Measurements from ENCODE around the gene SGSM1.

The SGSM1 gene

DNA sequence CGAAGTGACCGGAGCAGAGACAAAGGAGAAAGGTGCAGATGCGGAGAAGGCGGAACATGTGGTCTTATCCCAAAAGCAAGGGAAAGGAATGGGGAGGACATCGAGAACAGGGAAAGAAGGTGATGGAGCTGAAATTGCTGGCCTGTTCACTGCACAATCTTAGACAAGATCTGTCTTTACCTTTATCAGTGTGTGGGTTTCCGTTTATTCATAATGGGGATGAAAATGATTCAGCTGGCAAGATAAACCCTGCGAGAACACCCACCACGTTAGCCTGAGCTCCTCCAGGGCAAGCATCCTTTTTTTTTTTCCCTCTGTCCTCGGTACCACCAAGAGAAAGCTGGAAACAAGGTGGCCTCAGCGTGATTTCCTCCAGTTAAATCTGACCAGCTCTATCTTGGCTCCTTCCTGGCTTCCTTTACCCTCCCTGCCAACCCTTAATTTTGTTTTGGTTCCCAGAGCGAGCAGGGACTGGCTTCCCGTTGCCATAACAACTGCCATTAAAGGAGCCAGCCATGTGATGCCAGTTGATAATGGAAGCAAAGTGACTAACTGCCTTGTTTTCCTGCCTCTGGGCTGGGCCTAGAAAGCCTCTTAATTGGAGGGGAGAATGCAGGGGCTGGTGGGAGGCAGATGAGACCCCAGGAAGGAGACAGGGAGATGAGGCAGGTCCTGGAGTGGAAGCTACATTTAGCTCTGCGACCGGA lies 4.2 kb downstream of the SGSM1 start:
- no peak overlapping the region for H3K4me3 ChIP-seq (ENCODE audit: low read depth, low read length)
- no peak for DNase-seq
- no peak overlapping the region for H4K91ac ChIP-seq (ENCODE audit: low read depth, low read length)
- H2AK5ac ChIP-seq (ENCODE audit: low read length), result no peak overlapping the region
- no peaks in the 10 kb centered on the region for H3K27me3 ChIP-seq (ENCODE audit: insufficient read depth, low read length)
- H2BK12ac ChIP-seq (ENCODE audit: low read length), result no peak overlapping the region
- H3K36me3 ChIP-seq (ENCODE audit: control insufficient read depth in 1 of 2, insufficient read depth in 2 of 2, low read length in 2 of 2), result no peaks in the 10 kb centered on the region
- peaks cover 2% of the 10 kb centered on the region for H3K79me1 ChIP-seq (ENCODE audit: low read length)
- H2AFZ ChIP-seq (ENCODE audit: insufficient read depth, low read length, poor library complexity), result no peak overlapping the region
- peaks cover 3% of the 10 kb centered on the region for H3K9me3 ChIP-seq (ENCODE audit: insufficient read depth, low read depth, low read length)
- no peak overlapping the region for H3K4ac ChIP-seq (ENCODE audit: low read depth, low read length)
- no CpG with 5 or more reads among the region's 14 CpGs for whole genome bisulfite sequencing (ENCODE audit: extremely low coverage, insufficient coverage, insufficient read length)
- H3K23ac ChIP-seq (ENCODE audit: low read length), result no peak overlapping the region
- H3K4me2 ChIP-seq (ENCODE audit: low read length), result no peak overlapping the region
- no peak overlapping the region for H3K27ac ChIP-seq (ENCODE audit: low read depth, low read length)
- no peaks in the 10 kb centered on the region for H3K79me2 ChIP-seq (ENCODE audit: control insufficient read depth, insufficient read depth, low read length, poor library complexity)
- H3K9ac ChIP-seq (ENCODE audit: low read length), result no peak overlapping the region
- H3K4me1 ChIP-seq (ENCODE audit: control insufficient read depth in 1 of 2, insufficient read depth in 2 of 2, low read length in 2 of 2), result peaks cover 0 to 2% of the 10 kb centered on the region in 2 experiments
- H4K12ac ChIP-seq (ENCODE audit: low read depth, low read length), result no peak overlapping the region
- no peak overlapping the region for H4K8ac ChIP-seq (ENCODE audit: low read depth, low read length)
- no peak overlapping the region for H3K14ac ChIP-seq (ENCODE audit: low read length)
- H3K18ac ChIP-seq (ENCODE audit: low read length), result no peak overlapping the region
- no peak overlapping the region for H2BK120ac ChIP-seq (ENCODE audit: insufficient read depth, low read length, poor library complexity)
- H2BK5ac ChIP-seq (ENCODE audit: low read depth, low read length, poor library complexity), result no peak overlapping the region

DNA sequence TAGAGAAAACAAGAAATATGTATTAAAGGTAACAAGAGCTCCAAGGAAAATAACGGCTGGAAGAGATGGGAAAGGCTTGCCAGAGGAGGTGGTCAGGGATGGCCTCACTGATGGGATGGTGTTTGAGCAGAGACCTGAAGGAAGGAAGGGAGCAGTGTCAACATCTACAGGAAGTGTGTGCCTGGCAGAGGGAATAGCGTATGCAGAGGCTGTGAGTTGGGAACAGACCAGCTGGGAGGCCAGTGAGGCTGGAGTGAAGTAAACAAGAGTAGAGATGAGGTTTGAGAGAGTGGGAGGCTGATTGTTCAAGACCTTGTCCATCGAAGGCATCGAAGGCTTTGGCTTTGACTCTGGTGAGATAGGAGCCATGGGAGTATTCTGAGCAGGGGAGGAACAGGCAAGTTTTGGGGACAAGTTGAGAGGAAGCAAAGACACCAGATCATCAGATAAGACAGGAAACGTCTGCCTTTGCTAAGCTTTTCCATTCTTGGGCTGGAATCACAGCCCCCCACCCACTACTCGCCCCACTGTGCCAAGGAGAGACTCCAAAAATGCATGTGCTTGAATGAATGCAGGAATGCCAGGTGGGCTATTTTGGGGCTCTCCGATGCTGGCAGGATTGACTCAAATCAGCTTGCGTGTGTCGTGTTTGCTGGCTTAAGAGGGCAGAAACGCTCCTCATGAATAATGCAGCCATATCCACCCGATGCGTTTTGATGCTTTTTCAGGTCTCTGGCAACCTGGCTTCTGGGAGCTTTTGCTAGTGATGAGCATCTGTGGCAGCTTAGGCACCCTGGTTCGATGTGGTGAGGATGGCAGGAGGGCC lies 7.2 kb downstream of the SGSM1 start:
- no peak overlapping the region for H3K4me3 ChIP-seq (ENCODE audit: low read depth, low read length)
- no peaks in the 10 kb centered on the region for H3K79me1 ChIP-seq (ENCODE audit: low read length)
- whole genome bisulfite sequencing (ENCODE audit: extremely low coverage, insufficient coverage, insufficient read length), result no CpG with 5 or more reads among the region's 13 CpGs
- H3K4ac ChIP-seq (ENCODE audit: low read depth, low read length), result no peak overlapping the region
- no peak overlapping the region for H2BK5ac ChIP-seq (ENCODE audit: low read depth, low read length, poor library complexity)
- no peak overlapping the region for H3K9ac ChIP-seq (ENCODE audit: low read length)
- H3K23ac ChIP-seq (ENCODE audit: low read length), result no peak overlapping the region
- H3K9me3 ChIP-seq (ENCODE audit: insufficient read depth, low read depth, low read length), result peaks cover 3% of the 10 kb centered on the region
- no peak overlapping the region for H4K12ac ChIP-seq (ENCODE audit: low read depth, low read length)
- H3K27me3 ChIP-seq (ENCODE audit: insufficient read depth, low read length), result no peaks in the 10 kb centered on the region
- H2BK120ac ChIP-seq (ENCODE audit: insufficient read depth, low read length, poor library complexity), result no peak overlapping the region
- no peak overlapping the region for H4K91ac ChIP-seq (ENCODE audit: low read depth, low read length)
- H2AFZ ChIP-seq (ENCODE audit: insufficient read depth, low read length, poor library complexity), result no peak overlapping the region
- H3K79me2 ChIP-seq (ENCODE audit: control insufficient read depth, insufficient read depth, low read length, poor library complexity), result no peaks in the 10 kb centered on the region
- no peak overlapping the region for H3K4me2 ChIP-seq (ENCODE audit: low read length)
- H3K27ac ChIP-seq (ENCODE audit: low read depth, low read length), result no peak overlapping the region
- H4K8ac ChIP-seq (ENCODE audit: low read depth, low read length), result no peak overlapping the region
- no peak overlapping the region for H3K18ac ChIP-seq (ENCODE audit: low read length)
- H2BK12ac ChIP-seq (ENCODE audit: low read length), result no peak overlapping the region
- no peaks in the 10 kb centered on the region for H3K4me1 ChIP-seq (ENCODE audit: control insufficient read depth in 1 of 2, insufficient read depth in 2 of 2, low read length in 2 of 2)
- H3K14ac ChIP-seq (ENCODE audit: low read length), result no peak overlapping the region
- DNase-seq, result no peak
- H2AK5ac ChIP-seq (ENCODE audit: low read length), result no peak overlapping the region
- no peaks in the 10 kb centered on the region for H3K36me3 ChIP-seq (ENCODE audit: control insufficient read depth in 1 of 2, insufficient read depth in 2 of 2, low read length in 2 of 2)

DNA sequence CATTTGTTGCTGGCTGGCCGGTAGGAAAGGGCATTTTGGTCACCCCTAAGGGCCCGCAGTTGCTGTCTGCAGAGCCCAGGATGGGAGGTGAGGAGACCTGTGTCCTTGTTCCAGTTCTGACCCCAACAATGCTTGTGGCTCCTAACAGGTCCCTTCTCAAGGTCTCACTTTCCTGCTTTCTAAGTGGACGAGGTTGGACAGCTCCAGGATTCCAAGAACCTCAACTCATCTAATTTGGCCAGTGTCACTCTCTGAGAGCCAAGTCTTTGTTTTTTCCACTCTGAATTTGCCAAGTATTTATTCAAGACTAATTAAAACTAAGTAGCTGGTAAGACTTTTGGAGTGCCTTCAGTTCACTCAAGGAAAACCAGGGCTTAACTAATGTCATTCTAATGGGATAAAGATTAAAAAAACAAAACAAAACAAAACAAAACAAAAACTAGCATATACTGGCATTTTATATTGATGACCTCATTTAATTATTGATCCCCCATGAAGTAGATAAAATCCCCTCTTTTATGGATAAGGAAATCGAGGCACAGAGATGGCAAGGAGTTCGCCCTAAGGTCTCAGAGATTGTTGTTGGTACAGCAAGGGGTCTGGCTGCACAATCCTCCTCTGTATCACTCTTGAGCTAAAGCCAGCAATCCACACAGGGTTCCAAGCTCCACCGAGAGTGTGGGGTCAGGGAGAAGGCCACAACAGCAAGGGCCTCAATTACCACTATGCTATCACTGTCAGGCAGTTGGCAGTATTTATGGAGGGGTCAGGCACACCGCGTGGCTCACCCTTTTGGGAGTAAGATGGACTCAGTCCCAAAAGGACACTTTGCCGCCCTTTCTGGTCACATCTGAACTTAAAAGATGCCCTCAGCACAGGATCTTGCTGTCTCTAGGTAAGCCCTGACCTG lies 8.1 kb downstream of the SGSM1 start:
- H3K36me3 ChIP-seq (ENCODE audit: control insufficient read depth in 1 of 2, insufficient read depth in 2 of 2, low read length in 2 of 2), result no peaks in the 10 kb centered on the region
- no peak overlapping the region for H2BK5ac ChIP-seq (ENCODE audit: low read depth, low read length, poor library complexity)
- H4K91ac ChIP-seq (ENCODE audit: low read depth, low read length), result no peak overlapping the region
- H3K23ac ChIP-seq (ENCODE audit: low read length), result no peak overlapping the region
- no peak overlapping the region for H3K4me2 ChIP-seq (ENCODE audit: low read length)
- no peak overlapping the region for H2BK12ac ChIP-seq (ENCODE audit: low read length)
- H2AK5ac ChIP-seq (ENCODE audit: low read length), result no peak overlapping the region
- H3K4me1 ChIP-seq (ENCODE audit: control insufficient read depth in 1 of 2, insufficient read depth in 2 of 2, low read length in 2 of 2), result no peaks in the 10 kb centered on the region
- DNase-seq, result no peak
- H4K12ac ChIP-seq (ENCODE audit: low read depth, low read length), result no peak overlapping the region
- H2BK120ac ChIP-seq (ENCODE audit: insufficient read depth, low read length, poor library complexity), result no peak overlapping the region
- no peak overlapping the region for H4K8ac ChIP-seq (ENCODE audit: low read depth, low read length)
- no peak overlapping the region for H3K14ac ChIP-seq (ENCODE audit: low read length)
- no CpG with 5 or more reads among the region's 9 CpGs for WGBS (ENCODE audit: extremely low coverage, insufficient coverage, insufficient read length)
- no peak overlapping the region for H3K4me3 ChIP-seq (ENCODE audit: low read depth, low read length)
- H3K18ac ChIP-seq (ENCODE audit: low read length), result no peak overlapping the region
- peaks cover 3% of the 10 kb centered on the region for H3K9me3 ChIP-seq (ENCODE audit: insufficient read depth, low read depth, low read length)
- no peaks in the 10 kb centered on the region for H3K79me1 ChIP-seq (ENCODE audit: low read length)
- no peak overlapping the region for H2AFZ ChIP-seq (ENCODE audit: insufficient read depth, low read length, poor library complexity)
- H3K27ac ChIP-seq (ENCODE audit: low read depth, low read length), result no peak overlapping the region
- peak overlapping the region; percentile 55 for H3K9ac ChIP-seq (ENCODE audit: low read length)
- H3K4ac ChIP-seq (ENCODE audit: low read depth, low read length), result no peak overlapping the region
- H3K79me2 ChIP-seq (ENCODE audit: control insufficient read depth, insufficient read depth, low read length, poor library complexity), result no peaks in the 10 kb centered on the region
- no peaks in the 10 kb centered on the region for H3K27me3 ChIP-seq (ENCODE audit: insufficient read depth, low read length)

DNA sequence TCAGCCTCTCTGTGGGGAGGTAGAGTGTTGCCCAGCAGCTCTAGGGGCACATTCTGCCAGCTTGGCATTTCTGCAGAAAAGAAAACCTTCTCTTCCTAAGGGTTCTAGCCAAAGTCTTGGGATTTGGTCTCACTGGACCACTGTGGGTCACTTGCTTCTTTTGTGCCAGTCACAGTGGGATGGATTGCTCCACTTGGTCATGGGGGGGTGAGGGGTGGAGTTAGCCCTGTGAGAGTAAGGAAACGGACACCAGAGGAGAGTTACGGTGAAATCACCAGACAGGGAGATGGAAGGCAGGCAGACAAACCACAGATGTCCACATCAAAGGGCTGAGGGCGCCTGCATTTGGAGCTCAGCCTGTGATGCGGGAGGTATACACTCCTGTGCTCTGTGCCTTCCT lies 10.8 kb downstream of the SGSM1 start:
- H2AK5ac ChIP-seq (ENCODE audit: low read length), result no peak overlapping the region
- H4K12ac ChIP-seq (ENCODE audit: low read depth, low read length), result no peak overlapping the region
- H3K4me3 ChIP-seq (ENCODE audit: low read depth, low read length), result no peak overlapping the region
- H4K8ac ChIP-seq (ENCODE audit: low read depth, low read length), result no peak overlapping the region
- H4K91ac ChIP-seq (ENCODE audit: low read depth, low read length), result no peak overlapping the region
- no peak overlapping the region for H2BK120ac ChIP-seq (ENCODE audit: insufficient read depth, low read length, poor library complexity)
- no peak overlapping the region for H3K4ac ChIP-seq (ENCODE audit: low read depth, low read length)
- peaks cover 3% of the 10 kb centered on the region for H3K9me3 ChIP-seq (ENCODE audit: insufficient read depth, low read depth, low read length)
- no peak overlapping the region for H3K4me2 ChIP-seq (ENCODE audit: low read length)
- no peak overlapping the region for H3K14ac ChIP-seq (ENCODE audit: low read length)
- WGBS (ENCODE audit: extremely low coverage, insufficient coverage, insufficient read length), result no CpG with 5 or more reads among the region's 4 CpGs
- no peaks in the 10 kb centered on the region for H3K79me1 ChIP-seq (ENCODE audit: low read length)
- H3K36me3 ChIP-seq (ENCODE audit: control insufficient read depth in 1 of 2, insufficient read depth in 2 of 2, low read length in 2 of 2), result no peaks in the 10 kb centered on the region
- H3K23ac ChIP-seq (ENCODE audit: low read length), result no peak overlapping the region
- H2BK5ac ChIP-seq (ENCODE audit: low read depth, low read length, poor library complexity), result no peak overlapping the region
- no peaks in the 10 kb centered on the region for H3K4me1 ChIP-seq (ENCODE audit: control insufficient read depth in 1 of 2, insufficient read depth in 2 of 2, low read length in 2 of 2)
- H2BK12ac ChIP-seq (ENCODE audit: low read length), result no peak overlapping the region
- no peak overlapping the region for H3K18ac ChIP-seq (ENCODE audit: low read length)
- no peaks in the 10 kb centered on the region for H3K79me2 ChIP-seq (ENCODE audit: control insufficient read depth, insufficient read depth, low read length, poor library complexity)
- H3K27me3 ChIP-seq (ENCODE audit: insufficient read depth, low read length), result no peaks in the 10 kb centered on the region
- H2AFZ ChIP-seq (ENCODE audit: insufficient read depth, low read length, poor library complexity), result no peak overlapping the region
- H3K9ac ChIP-seq (ENCODE audit: low read length), result no peak overlapping the region
- no peak overlapping the region for H3K27ac ChIP-seq (ENCODE audit: low read depth, low read length)
- peak; percentile 83 to 91 for DNase-seq

All from trophoblast cell (in vitro differentiated cells and primary cell).